HepG2 (cell line): ENCODE measurements around the gene TMC8. TPM values are rescaled to one million over a fixed set of nuclear protein-coding genes. Genes with fewer than 3 reads are reported as not detected.

Experiments used
- FLYWCH1 ChIP-seq: sonication (generic); formaldehyde crosslinking; IDR thresholded peaks from 2 replicates; pipeline ENCODE4 v1.8.1; 2023; ENCODE audit warnings: mild to moderate bottlenecking, missing genetic modification reagents
- HDAC6 ChIP-seq: fragments of 200-600 bp; sonication (generic); IDR thresholded peaks from 2 replicates; pipeline ENCODE4 v1.7.0; 2017; ENCODE audit warnings: mild to moderate bottlenecking, antibody characterized with exemption, low read length, low read depth
- JDP2 ChIP-seq: sonication (generic); formaldehyde crosslinking; IDR thresholded peaks from 2 replicates; pipeline ENCODE4 v1.8.1; 2022; ENCODE audit warnings: missing genetic modification reagents, borderline replicate concordance
- JUNB ChIP-seq: sonication (generic); formaldehyde crosslinking; IDR thresholded peaks from 2 replicates; pipeline ENCODE4 v1.8.0; 2022; ENCODE audit warnings: missing genetic modification reagents, mild to moderate bottlenecking, borderline replicate concordance
- KDM5B ChIP-seq: sonication (generic); formaldehyde crosslinking; IDR thresholded peaks from 2 replicates; pipeline ENCODE4 v1.4.0; 2020; ENCODE audit warnings: missing genetic modification reagents, mild to moderate bottlenecking, borderline replicate concordance
- LCORL ChIP-seq, 2 experiments: fragments of 450-650 bp in 1 of 2; sonication (generic) in 1 of 2; formaldehyde crosslinking in 1 of 2; IDR thresholded peaks; 2 replicates each; pipeline versions ENCODE4 v1.5.0 to v1.6.1; 2017 to 2020; ENCODE audit warnings: antibody characterized with exemption in 1 of 2, missing genetic modification reagents in 1 of 2
- MTF1 ChIP-seq: sonication (generic); formaldehyde crosslinking; IDR thresholded peaks from 2 replicates; pipeline ENCODE4 v1.5.0; 2020; ENCODE audit warnings: missing genetic modification reagents
- MZF1 ChIP-seq: sonication (generic); formaldehyde crosslinking; IDR thresholded peaks from 2 replicates; pipeline ENCODE4 v1.8.1; 2023; ENCODE audit warnings: mild to moderate bottlenecking, missing genetic modification reagents, borderline replicate concordance
- NCOA5 ChIP-seq: sonication (generic); formaldehyde crosslinking; IDR thresholded peaks from 2 replicates; pipeline ENCODE4 v1.4.0; 2020; ENCODE audit warnings: missing genetic modification reagents
- SIX4 ChIP-seq: sonication (generic); formaldehyde crosslinking; IDR thresholded peaks from 2 replicates; pipeline ENCODE4 v1.4.0; 2020; ENCODE audit warnings: missing genetic modification reagents
- SNRNP70 ChIP-seq: fragments of 200-400 bp; formaldehyde crosslinking; IDR thresholded peaks from 2 replicates; pipeline ENCODE4 v1.6.1; 2017; ENCODE audit warnings: mild to moderate bottlenecking, low read depth, low read length, moderate library complexity
- ZMYM2 ChIP-seq: sonication (generic); formaldehyde crosslinking; IDR thresholded peaks from 2 replicates; pipeline ENCODE4 v1.8.0; 2022; ENCODE audit warnings: mild to moderate bottlenecking, missing genetic modification reagents
- ZNF264 ChIP-seq: sonication (generic); formaldehyde crosslinking; IDR thresholded peaks from 2 replicates; pipeline ENCODE4 v1.4.0; 2020; ENCODE audit warnings: missing genetic modification reagents
- ZZZ3 ChIP-seq: sonication (generic); formaldehyde crosslinking; IDR thresholded peaks from 2 replicates; pipeline ENCODE4 v1.4.0; 2020; ENCODE audit warnings: missing genetic modification reagents, mild to moderate bottlenecking, borderline replicate concordance
- polyA plus RNA-seq, 8 experiments: library from polyadenylated mRNA; depleted of rRNA in 3 of 8; stranded (reverse) in 7 of 8; unstranded in 1 of 8; fragments of >200 nt; fragmentation: Illumina TruSeq in 4 of 8; extraction: Trizol in 4 of 8; gene quantifications; 2 replicates each; pipeline versions ENCODE4 v1.2.1 to v1.2.3, GENCODE V29; 2011 to 2016; ENCODE audit warnings: low read depth in 4 of 8, missing spikeins in 1 of 8, mixed read lengths in 1 of 8; ENCODE audit not compliant: insufficient read depth in 1 of 8
- total RNA-seq, 5 experiments: library from RNA; depleted of rRNA; stranded (reverse); fragments of >200 nt; fragmentation: Illumina TruSeq; extraction: Trizol; gene quantifications; 2 replicates each; pipeline ENCODE4 v1.2.3, GENCODE V29; 2016; ENCODE audit warnings: low read depth in 1 of 5
- TF ChIP-seq, protein P1 (sequence below): sonication (generic); formaldehyde crosslinking; IDR thresholded peaks from 2 replicates; pipeline ENCODE4 v1.5.0; 2020; ENCODE audit warnings: mild to moderate bottlenecking, missing genetic modification reagents, borderline replicate concordance
- TF ChIP-seq, protein P2 (sequence below): sonication (generic); formaldehyde crosslinking; IDR thresholded peaks from 2 replicates; pipeline ENCODE4 v1.4.0; 2020; ENCODE audit warnings: missing genetic modification reagents
- TF ChIP-seq, protein P3 (sequence below): sonication (generic); formaldehyde crosslinking; IDR thresholded peaks from 2 replicates; pipeline ENCODE4 v1.5.0; 2020; ENCODE audit warnings: missing genetic modification reagents
- TF ChIP-seq, protein P4 (sequence below): sonication (generic); formaldehyde crosslinking; IDR thresholded peaks from 2 replicates; pipeline ENCODE4 v1.5.0; 2020; ENCODE audit warnings: missing genetic modification reagents
- TF ChIP-seq, protein P5 (sequence below): sonication (generic); formaldehyde crosslinking; IDR thresholded peaks from 2 replicates; pipeline ENCODE4 v1.8.1; 2023; ENCODE audit warnings: missing genetic modification reagents, mild to moderate bottlenecking, borderline replicate concordance

TMC8 gene
- total and polyA plus RNA-seq, 2 of the 13 experiments (the other 11 are each of a cell fraction or from before 2014, with no cell fraction given), result 0.53 to 7.8 TPM

DNA sequence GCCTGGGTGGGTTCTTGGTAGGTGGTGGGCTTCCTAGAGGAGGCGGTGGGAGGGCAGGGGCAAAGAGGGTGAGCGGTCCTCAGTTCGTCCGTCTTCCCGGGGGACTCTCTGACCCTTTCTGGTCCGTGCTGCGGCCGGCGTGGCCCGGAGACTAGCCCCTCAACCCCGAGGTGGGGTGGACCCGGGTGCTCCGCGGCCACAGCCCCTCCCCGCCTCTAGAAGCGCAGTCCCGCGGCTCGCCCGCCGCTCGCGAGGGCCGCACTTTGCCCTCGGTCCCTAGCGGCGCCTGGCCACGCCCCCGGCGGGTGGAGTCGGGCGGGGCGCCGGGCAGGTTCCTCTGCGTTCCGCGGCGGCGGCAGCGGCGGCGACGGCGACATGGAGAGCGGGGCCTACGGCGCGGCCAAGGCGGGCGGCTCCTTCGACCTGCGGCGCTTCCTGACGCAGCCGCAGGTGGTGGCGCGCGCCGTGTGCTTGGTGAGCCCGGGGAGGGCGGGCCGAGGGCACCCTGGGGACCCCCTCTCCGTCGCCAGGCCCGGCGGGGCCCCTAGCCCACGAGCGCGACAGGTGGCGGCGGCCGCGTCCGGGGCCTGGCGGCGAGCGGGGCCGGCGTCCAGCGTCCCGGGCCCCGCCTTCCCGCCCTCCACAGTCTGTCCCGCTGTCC, 37.8 kb downstream of the TMC8 start, which contains the start of gene SYNGR2 (continued):
- TF ChIP-seq, protein P1, sequence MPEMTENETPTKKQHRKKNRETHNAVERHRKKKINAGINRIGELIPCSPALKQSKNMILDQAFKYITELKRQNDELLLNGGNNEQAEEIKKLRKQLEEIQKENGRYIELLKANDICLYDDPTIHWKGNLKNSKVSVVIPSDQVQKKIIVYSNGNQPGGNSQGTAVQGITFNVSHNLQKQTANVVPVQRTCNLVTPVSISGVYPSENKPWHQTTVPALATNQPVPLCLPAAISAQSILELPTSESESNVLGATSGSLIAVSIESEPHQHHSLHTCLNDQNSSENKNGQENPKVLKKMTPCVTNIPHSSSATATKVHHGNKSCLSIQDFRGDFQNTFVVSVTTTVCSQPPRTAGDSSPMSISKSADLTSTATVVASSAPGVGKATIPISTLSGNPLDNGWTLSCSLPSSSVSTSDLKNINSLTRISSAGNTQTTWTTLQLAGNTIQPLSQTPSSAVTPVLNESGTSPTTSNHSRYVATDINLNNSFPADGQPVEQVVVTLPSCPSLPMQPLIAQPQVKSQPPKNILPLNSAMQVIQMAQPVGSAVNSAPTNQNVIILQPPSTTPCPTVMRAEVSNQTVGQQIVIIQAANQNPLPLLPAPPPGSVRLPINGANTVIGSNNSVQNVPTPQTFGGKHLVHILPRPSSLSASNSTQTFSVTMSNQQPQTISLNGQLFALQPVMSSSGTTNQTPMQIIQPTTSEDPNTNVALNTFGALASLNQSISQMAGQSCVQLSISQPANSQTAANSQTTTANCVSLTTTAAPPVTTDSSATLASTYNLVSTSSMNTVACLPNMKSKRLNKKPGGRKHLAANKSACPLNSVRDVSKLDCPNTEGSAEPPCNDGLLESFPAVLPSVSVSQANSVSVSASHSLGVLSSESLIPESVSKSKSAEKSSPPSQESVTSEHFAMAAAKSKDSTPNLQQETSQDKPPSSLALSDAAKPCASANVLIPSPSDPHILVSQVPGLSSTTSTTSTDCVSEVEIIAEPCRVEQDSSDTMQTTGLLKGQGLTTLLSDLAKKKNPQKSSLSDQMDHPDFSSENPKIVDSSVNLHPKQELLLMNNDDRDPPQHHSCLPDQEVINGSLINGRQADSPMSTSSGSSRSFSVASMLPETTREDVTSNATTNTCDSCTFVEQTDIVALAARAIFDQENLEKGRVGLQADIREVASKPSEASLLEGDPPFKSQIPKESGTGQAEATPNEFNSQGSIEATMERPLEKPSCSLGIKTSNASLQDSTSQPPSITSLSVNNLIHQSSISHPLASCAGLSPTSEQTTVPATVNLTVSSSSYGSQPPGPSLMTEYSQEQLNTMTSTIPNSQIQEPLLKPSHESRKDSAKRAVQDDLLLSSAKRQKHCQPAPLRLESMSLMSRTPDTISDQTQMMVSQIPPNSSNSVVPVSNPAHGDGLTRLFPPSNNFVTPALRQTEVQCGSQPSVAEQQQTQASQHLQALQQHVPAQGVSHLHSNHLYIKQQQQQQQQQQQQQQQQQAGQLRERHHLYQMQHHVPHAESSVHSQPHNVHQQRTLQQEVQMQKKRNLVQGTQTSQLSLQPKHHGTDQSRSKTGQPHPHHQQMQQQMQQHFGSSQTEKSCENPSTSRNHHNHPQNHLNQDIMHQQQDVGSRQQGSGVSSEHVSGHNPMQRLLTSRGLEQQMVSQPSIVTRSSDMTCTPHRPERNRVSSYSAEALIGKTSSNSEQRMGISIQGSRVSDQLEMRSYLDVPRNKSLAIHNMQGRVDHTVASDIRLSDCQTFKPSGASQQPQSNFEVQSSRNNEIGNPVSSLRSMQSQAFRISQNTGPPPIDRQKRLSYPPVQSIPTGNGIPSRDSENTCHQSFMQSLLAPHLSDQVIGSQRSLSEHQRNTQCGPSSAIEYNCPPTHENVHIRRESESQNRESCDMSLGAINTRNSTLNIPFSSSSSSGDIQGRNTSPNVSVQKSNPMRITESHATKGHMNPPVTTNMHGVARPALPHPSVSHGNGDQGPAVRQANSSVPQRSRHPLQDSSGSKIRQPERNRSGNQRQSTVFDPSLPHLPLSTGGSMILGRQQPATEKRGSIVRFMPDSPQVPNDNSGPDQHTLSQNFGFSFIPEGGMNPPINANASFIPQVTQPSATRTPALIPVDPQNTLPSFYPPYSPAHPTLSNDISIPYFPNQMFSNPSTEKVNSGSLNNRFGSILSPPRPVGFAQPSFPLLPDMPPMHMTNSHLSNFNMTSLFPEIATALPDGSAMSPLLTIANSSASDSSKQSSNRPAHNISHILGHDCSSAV (CRISPR knock-in tag), result no peak
- TF ChIP-seq LCORL (IDR thresholded peaks at IDR 0.05) (no peak), LCORL (CRISPR knock-in tag; IDR thresholded peaks at IDR 0.05) (peak; percentile 48; the same call in 1 of the 2 replicates), SIX4 (CRISPR knock-in tag) (no peak), KDM5B (CRISPR knock-in tag) (peak; percentile 54; the same call in 1 of the 2 replicates), JUNB (CRISPR knock-in tag) (no peak), JDP2 (CRISPR knock-in tag) (no peak), ZNF264 (CRISPR knock-in tag) (no peak), ZMYM2 (CRISPR knock-in tag) (no peak), NCOA5 (CRISPR knock-in tag) (no peak), ZZZ3 (no peak), MZF1 (no peak), HDAC6 (no peak), MTF1 (no peak), SNRNP70 (no peak), FLYWCH1 (no peak)
- TF ChIP-seq, protein P2, sequence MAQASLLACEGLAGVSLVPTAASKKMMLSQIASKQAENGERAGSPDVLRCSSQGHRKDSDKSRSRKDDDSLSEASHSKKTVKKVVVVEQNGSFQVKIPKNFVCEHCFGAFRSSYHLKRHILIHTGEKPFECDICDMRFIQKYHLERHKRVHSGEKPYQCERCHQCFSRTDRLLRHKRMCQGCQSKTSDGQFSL (CRISPR knock-in tag), result peak; percentile 52; the same call in 1 of the 2 replicates
- TF ChIP-seq, protein P3, sequence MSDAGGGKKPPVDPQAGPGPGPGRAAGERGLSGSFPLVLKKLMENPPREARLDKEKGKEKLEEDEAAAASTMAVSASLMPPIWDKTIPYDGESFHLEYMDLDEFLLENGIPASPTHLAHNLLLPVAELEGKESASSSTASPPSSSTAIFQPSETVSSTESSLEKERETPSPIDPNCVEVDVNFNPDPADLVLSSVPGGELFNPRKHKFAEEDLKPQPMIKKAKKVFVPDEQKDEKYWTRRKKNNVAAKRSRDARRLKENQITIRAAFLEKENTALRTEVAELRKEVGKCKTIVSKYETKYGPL, result peak; percentile 68; the same call in 1 of the 2 replicates
- TF ChIP-seq, protein P4, sequence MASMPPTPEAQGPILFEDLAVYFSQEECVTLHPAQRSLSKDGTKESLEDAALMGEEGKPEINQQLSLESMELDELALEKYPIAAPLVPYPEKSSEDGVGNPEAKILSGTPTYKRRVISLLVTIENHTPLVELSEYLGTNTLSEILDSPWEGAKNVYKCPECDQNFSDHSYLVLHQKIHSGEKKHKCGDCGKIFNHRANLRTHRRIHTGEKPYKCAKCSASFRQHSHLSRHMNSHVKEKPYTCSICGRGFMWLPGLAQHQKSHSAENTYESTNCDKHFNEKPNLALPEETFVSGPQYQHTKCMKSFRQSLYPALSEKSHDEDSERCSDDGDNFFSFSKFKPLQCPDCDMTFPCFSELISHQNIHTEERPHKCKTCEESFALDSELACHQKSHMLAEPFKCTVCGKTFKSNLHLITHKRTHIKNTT (CRISPR knock-in tag), result no peak
- TF ChIP-seq, protein P5, sequence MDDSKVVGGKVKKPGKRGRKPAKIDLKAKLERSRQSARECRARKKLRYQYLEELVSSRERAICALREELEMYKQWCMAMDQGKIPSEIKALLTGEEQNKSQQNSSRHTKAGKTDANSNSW (CRISPR knock-in tag), result peak; percentile 38; the same call in 1 of the 2 replicates
